HuH-7.5 (cell line): ENCODE data around the gene LRRC17.
"Not testable (repeated sequence)": the region's sequence is repeated elsewhere in the genome, so short reads cannot be mapped to it uniquely, and the experiment has no call there.

Source experiments
- DNase-seq: peaks from one replicate; pipeline ENCODE4 v3.0.0; 2011; ENCODE audit warnings: low spot score

The LRRC17 gene

GRCh38 chr7:102897856-102898531, 14.8 kb upstream of the LRRC17 start:
- no peak for DNase-seq

- DNase-seq, result no peak
Observed at GRCh38 chr7:102898532-102898859, 14.3 kb upstream of the LRRC17 start.

- not testable (repeated sequence) for DNase-seq
Observed at GRCh38 chr7:102902052-102902451, 10.7 kb upstream of the LRRC17 start.

DNA sequence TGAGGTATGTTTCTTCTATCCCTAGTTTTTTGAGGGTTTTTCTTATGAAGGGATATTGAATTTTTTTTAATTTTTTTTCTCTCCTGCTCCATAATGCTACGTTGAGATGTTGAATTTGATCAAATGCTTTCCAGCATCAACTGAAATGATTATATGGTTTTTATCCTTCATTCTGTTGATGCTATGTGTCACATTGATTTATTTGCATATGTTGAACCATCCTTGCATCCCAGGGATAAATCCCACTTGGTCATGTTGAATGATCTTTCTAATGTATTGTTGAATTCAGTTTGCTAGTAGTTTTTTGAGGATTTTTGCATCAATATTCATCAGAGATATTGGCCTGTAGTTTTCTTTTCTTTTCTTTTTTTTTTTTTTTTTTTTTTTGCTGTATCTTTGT, 9.2 kb upstream of the LRRC17 start:
- DNase-seq, result not testable (repeated sequence)

GRCh38 chr7:102908676-102909075, 4.1 kb upstream of the LRRC17 start:
- no peak for DNase-seq

- DNase-seq, result no peak
Observed at GRCh38 chr7:102913826-102914225, 1.0 kb downstream of the LRRC17 start.

GRCh38 chr7:102914585-102914984, 1.8 kb downstream of the LRRC17 start:
- DNase-seq, result no peak

GRCh38 chr7:102916426-102916825, 3.6 kb downstream of the LRRC17 start:
- no peak for DNase-seq

DNA sequence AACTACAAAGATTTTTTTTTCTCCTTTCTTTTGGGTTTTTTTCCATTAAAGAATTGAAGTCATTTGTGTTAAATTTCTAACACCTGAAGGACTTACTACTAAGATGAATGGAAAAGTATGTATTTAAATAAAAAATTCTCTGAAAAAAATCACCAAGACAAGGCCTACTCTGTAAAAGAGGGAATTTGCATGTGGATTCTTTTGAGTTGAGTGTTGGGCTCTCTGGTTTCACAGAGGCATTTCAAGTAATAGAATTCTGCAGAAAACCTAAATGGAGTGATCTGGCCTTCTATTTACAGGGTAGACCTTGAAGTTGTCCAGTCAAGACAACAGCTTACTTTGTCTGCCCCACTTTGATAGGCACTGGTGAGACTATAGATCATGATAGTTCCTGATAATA, 4.1 kb downstream of the LRRC17 start:
- no peak for DNase-seq

- DNase-seq, result no peak
Observed at GRCh38 chr7:102917436-102918353, 4.9 kb downstream of the LRRC17 start.

- DNase-seq, result no peak
Observed at GRCh38 chr7:102918845-102919244, 6.0 kb downstream of the LRRC17 start.

GRCh38 chr7:102925976-102926782, 13.4 kb downstream of the LRRC17 start:
- DNase-seq, result no peak

- no peak for DNase-seq
Observed at GRCh38 chr7:102926783-102927140, 14.0 kb downstream of the LRRC17 start.

GRCh38 chr7:102927312-102927933, 14.6 kb downstream of the LRRC17 start:
- DNase-seq, result no peak

GRCh38 chr7:102931757-102932156, 19.0 kb downstream of the LRRC17 start:
- no peak for DNase-seq

GRCh38 chr7:102933763-102934162, 21.0 kb downstream of the LRRC17 start:
- no peak for DNase-seq

- no peak for DNase-seq
Observed at GRCh38 chr7:102934239-102934638, 21.4 kb downstream of the LRRC17 start.

GRCh38 chr7:102934701-102935100, 21.9 kb downstream of the LRRC17 start:
- no peak for DNase-seq

- DNase-seq, result no peak
Observed at GRCh38 chr7:102935450-102936115, 22.8 kb downstream of the LRRC17 start.

DNA sequence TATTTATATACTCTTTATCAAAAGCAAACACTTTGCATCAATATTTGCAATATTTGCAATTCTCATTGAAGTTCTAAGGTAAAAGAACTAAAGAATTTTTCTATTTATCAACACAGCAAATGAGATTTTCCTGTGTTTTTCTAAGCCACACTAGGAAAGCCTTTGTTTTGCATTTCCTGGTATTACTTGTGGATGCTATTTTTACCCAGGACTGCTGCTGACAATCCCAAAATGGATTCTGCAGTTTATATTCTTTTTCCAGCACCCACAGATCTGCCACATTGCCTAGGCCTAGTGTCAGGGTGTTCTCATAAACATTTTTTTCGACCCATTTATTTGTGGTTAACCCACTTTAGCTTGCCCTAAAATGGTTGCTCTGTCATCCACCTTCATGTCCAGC, 25.9 kb downstream of the LRRC17 start:
- DNase-seq, result no peak

GRCh38 chr7:102942181-102942866, 29.5 kb downstream of the LRRC17 start:
- no peak for DNase-seq
